Measurements from ENCODE around the gene DUSP3. TPM values are rescaled to one million over a fixed set of nuclear protein-coding genes. Genes with fewer than 3 reads are reported as not detected.

The DUSP3 gene
- total RNA-seq, 2 experiments from 2014 or later = 10.6 to 12.6 TPM

GRCh38 chr17:43720311-43721060 lies 58.3 kb downstream of the DUSP3 start:
- no peaks in the 10 kb centered on the region for H3K9me3 Mint-ChIP-seq
- H3K4me1 ChIP-seq (ENCODE audit: insufficient read depth, low read length) = peaks cover 12% of the 10 kb centered on the region
- peaks cover 3% of the 10 kb centered on the region for H3K27me3 Mint-ChIP-seq
- CTCF ChIA-PET = interaction anchor here (0.5 to 1.1 kb wide), 2 partner anchors 26 to 46 kb away, joined by 3 read pairs; no protein-coding TSS in a partner anchor
- H3K36me3 Mint-ChIP-seq (ENCODE audit: low read depth) = no peaks in the 10 kb centered on the region
- H3K9me3 ChIP-seq (ENCODE audit: control insufficient read depth in 1 of 2, insufficient read depth in 1 of 2, low read length in 2 of 2) = no peaks in the 10 kb centered on the region
- peaks cover 0 to 2% of the 10 kb centered on the region in 2 experiments for H3K27me3 ChIP-seq (ENCODE audit: control insufficient read depth in 1 of 2, insufficient read depth in 2 of 2, low read length in 2 of 2)
- peak overlapping the region; percentile 85 to 89 for H3K27ac ChIP-seq (ENCODE audit: low read depth in 1 of 2, low read length in 2 of 2)
- intact Hi-C loops (cut with DNase I, micrococcal nuclease) = loop anchor here in 1 of 2 experiments (1.0 kb wide), 1 partner anchor 58 kb away; the partner anchor contains the start of gene DUSP3
- H3K4me1 Mint-ChIP-seq (ENCODE audit: low read depth) = peaks cover 6% of the 10 kb centered on the region
- DNase-seq (peak; percentile 53 to 86 (median 74)), ATAC-seq (ENCODE audit: poor library complexity) (peak; percentile 87)
- no peaks in the 10 kb centered on the region for H3K36me3 ChIP-seq (ENCODE audit: insufficient read depth, low read length)
- no peak for TF ChIP-seq CTCF (IDR thresholded peaks at IDR 0.05)
- POLR2A ChIA-PET = interaction anchor here (1.2 kb wide), 1 partner anchor 360 kb away, joined by 3 read pairs; no protein-coding TSS in a partner anchor
- H3K4me3 Mint-ChIP-seq = peak overlapping the region; percentile 98
- H3K4me3 ChIP-seq (ENCODE audit: low read length) = peak overlapping the region; percentile 86
- H3K27ac Mint-ChIP-seq = peak overlapping the region; percentile 92

- H3K27ac ChIP-seq (ENCODE audit: low read depth in 1 of 2, low read length in 2 of 2) = no peak overlapping the region
- H3K9me3 ChIP-seq (ENCODE audit: control insufficient read depth in 1 of 2, insufficient read depth in 1 of 2, low read length in 2 of 2) = no peaks in the 10 kb centered on the region
- peak overlapping the region; percentile 98 for H3K4me3 Mint-ChIP-seq
- H3K4me3 ChIP-seq (ENCODE audit: low read length) = no peak overlapping the region
- peaks cover 7% of the 10 kb centered on the region for H3K4me1 Mint-ChIP-seq (ENCODE audit: low read depth)
- H3K4me1 ChIP-seq (ENCODE audit: insufficient read depth, low read length) = peaks cover 12% of the 10 kb centered on the region
- peak overlapping the region; percentile 92 for H3K27ac Mint-ChIP-seq
- ATAC-seq (ENCODE audit: poor library complexity) (no peak), DNase-seq (peak in 2 of 14 experiments; percentile 40 to 47)
- intact Hi-C loops (cut with DNase I, micrococcal nuclease) = loop anchor here in 1 of 2 experiments (5.0 kb wide), 1 partner anchor 293 kb away; the partner anchor contains the start of gene TMEM101
- peaks cover 0 to 2% of the 10 kb centered on the region in 2 experiments for H3K27me3 ChIP-seq (ENCODE audit: control insufficient read depth in 1 of 2, insufficient read depth in 2 of 2, low read length in 2 of 2)
- ChIA-PET CTCF (no interaction called here), POLR2A (interaction anchor here (1.2 kb wide), 1 partner anchor 359 kb away, joined by 3 read pairs; no protein-coding TSS in a partner anchor)
- peaks cover 12% of the 10 kb centered on the region for H3K27me3 Mint-ChIP-seq
- no peaks in the 10 kb centered on the region for H3K36me3 Mint-ChIP-seq (ENCODE audit: low read depth)
- H3K36me3 ChIP-seq (ENCODE audit: insufficient read depth, low read length) = no peaks in the 10 kb centered on the region
- no peak for TF ChIP-seq CTCF (IDR thresholded peaks at IDR 0.05)
- H3K9me3 Mint-ChIP-seq = no peaks in the 10 kb centered on the region
Measured at GRCh38 chr17:43719578-43719977, 59.2 kb downstream of the DUSP3 start.

GRCh38 chr17:43718544-43718943 lies 60.2 kb downstream of the DUSP3 start:
- no peak for DNase-seq
- intact Hi-C loops (cut with DNase I, micrococcal nuclease) = loop anchor here in 1 of 2 experiments (5.0 kb wide), 1 partner anchor 294 kb away; the partner anchor contains the start of gene TMEM101
- no peak for TF ChIP-seq CTCF (IDR thresholded peaks at IDR 0.05)
- ChIA-PET POLR2A (no interaction called here), CTCF (no interaction called here)
- no peak overlapping the region for H3K27ac ChIP-seq (ENCODE audit: low read depth in 1 of 2, low read length in 2 of 2)
- H3K36me3 Mint-ChIP-seq (ENCODE audit: low read depth) = no peaks in the 10 kb centered on the region
- no peaks in the 10 kb centered on the region for H3K9me3 ChIP-seq (ENCODE audit: control insufficient read depth in 1 of 2, insufficient read depth in 1 of 2, low read length in 2 of 2)
- H3K4me1 ChIP-seq (ENCODE audit: insufficient read depth, low read length) = peaks cover 17% of the 10 kb centered on the region
- H3K36me3 ChIP-seq (ENCODE audit: insufficient read depth, low read length) = no peaks in the 10 kb centered on the region
- H3K27me3 Mint-ChIP-seq = peaks cover 18% of the 10 kb centered on the region
- no peak overlapping the region for H3K27ac Mint-ChIP-seq
- H3K4me3 Mint-ChIP-seq = peak overlapping the region; percentile 25
- H3K4me1 Mint-ChIP-seq (ENCODE audit: low read depth) = peaks cover 13% of the 10 kb centered on the region
- ATAC-seq (ENCODE audit: poor library complexity) = no peak
- no peaks in the 10 kb centered on the region for H3K9me3 Mint-ChIP-seq
- peaks cover 2 to 3% of the 10 kb centered on the region in 2 experiments for H3K27me3 ChIP-seq (ENCODE audit: control insufficient read depth in 1 of 2, insufficient read depth in 2 of 2, low read length in 2 of 2)
- no peak overlapping the region for H3K4me3 ChIP-seq (ENCODE audit: low read length)

Measured in CD4-positive, alpha-beta T cell (primary cell).